ENCODE measurements around the gene PTPRD. TPM values are rescaled to one million over a fixed set of nuclear protein-coding genes. Genes with fewer than 3 reads are reported as not detected.
"Not testable (repeated sequence)": the region's sequence is repeated elsewhere in the genome, so short reads cannot be mapped to it uniquely, and the experiment has no call there.

The PTPRD gene
- total RNA-seq, 1 donor = 11.5 TPM

- no peak for DNase-seq (ENCODE audit: low read depth)
- H3K4me3 ChIP-seq (ENCODE audit: low read depth, low read length) = no peak overlapping the region
- TF ChIP-seq, protein P1, sequence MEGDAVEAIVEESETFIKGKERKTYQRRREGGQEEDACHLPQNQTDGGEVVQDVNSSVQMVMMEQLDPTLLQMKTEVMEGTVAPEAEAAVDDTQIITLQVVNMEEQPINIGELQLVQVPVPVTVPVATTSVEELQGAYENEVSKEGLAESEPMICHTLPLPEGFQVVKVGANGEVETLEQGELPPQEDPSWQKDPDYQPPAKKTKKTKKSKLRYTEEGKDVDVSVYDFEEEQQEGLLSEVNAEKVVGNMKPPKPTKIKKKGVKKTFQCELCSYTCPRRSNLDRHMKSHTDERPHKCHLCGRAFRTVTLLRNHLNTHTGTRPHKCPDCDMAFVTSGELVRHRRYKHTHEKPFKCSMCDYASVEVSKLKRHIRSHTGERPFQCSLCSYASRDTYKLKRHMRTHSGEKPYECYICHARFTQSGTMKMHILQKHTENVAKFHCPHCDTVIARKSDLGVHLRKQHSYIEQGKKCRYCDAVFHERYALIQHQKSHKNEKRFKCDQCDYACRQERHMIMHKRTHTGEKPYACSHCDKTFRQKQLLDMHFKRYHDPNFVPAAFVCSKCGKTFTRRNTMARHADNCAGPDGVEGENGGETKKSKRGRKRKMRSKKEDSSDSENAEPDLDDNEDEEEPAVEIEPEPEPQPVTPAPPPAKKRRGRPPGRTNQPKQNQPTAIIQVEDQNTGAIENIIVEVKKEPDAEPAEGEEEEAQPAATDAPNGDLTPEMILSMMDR (IDR thresholded peaks at IDR 0.05; ENCODE audit: insufficient read depth, low read length) = no peak
Observed at GRCh38 chr9:8705861-8706260, 1906.9 kb downstream of the PTPRD start.

- TF ChIP-seq, protein P1 (IDR thresholded peaks at IDR 0.05; ENCODE audit: insufficient read depth, low read length) = no peak
- no peak overlapping the region for H3K4me3 ChIP-seq (ENCODE audit: low read depth, low read length)
- no peak for DNase-seq (ENCODE audit: low read depth)
Observed at GRCh38 chr9:8703904-8704303, 1908.9 kb downstream of the PTPRD start.

GRCh38 chr9:8701904-8702303, 1910.9 kb downstream of the PTPRD start:
- H3K4me3 ChIP-seq (ENCODE audit: low read depth, low read length) = no peak overlapping the region
- DNase-seq (ENCODE audit: low read depth) = no peak
- TF ChIP-seq, protein P1 (IDR thresholded peaks at IDR 0.05; ENCODE audit: insufficient read depth, low read length) = no peak

DNA sequence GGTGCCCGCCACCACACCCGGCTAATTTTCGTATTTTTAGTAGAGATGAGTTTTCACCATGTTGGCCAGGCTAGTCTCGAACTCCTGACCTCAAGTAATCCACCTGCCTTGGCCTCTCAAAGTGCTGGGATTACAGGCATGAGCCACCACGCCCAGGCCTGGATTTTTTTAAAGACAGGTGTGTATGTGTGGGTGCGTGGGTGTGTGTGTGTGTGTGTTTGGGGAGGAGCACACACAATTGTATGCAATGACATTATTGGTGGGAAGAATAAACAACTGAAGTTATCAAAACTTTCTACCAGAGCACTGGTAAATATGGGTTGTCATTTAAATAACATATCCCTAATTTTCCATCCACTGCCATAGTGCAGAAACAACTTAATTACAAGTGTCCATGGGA, 1915.2 kb downstream of the PTPRD start:
- not testable (repeated sequence) for H3K4me3 ChIP-seq (ENCODE audit: low read depth, low read length); DNase-seq (ENCODE audit: low read depth)

DNA sequence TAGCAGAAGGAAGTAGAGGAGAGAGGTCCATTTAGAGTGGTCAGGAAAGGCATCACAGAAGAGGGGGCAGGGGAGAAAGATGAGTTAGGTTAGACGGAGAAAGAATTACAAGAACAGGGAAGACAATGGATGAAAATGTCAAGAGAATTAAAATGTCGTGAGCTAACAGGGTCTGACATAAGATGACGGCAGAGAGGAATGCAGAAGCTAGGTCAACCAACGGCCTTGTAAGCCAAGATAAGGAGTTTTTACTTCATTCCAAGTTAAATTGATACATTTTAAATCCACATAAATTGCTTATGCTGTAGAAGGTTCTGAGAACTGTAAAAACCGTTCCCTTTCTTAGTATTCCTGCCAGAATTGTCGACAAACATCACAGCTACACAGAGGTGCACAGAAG, 1916.3 kb downstream of the PTPRD start:
- TF ChIP-seq, protein P1 (IDR thresholded peaks at IDR 0.05; ENCODE audit: insufficient read depth, low read length) = no peak
- H3K4me3 ChIP-seq (ENCODE audit: low read depth, low read length) = no peak overlapping the region
- DNase-seq (ENCODE audit: low read depth) = no peak

DNA sequence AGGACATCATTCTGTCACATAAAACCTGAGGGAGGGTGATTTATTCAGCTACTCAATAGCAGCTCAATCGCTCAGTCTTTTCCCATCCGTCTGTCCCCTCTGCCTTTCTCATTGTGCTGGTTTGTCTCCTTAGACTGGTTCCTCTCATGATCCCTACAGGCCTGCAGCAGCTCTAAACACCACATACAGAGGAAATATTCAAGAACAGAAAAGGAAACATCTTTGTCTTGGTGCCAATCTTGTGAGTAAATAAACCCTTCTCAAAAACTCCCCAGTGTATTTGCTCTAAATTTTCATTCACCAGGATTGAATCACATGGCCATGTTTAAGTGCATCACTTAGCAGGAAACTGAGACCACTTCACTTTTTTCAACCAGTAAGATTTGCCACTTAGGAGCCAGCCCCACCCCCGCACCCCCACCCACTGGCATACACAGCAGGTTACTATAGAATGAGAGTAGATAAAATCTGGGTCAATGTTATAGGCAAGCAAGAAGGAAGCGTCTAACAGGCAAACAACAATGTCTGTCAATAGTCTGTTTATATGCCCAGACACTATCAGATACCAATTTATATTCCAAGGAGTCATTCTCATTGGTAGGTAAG, 1917.7 kb downstream of the PTPRD start:
- no peak overlapping the region for H3K4me3 ChIP-seq (ENCODE audit: low read depth, low read length)
- TF ChIP-seq, protein P1 (IDR thresholded peaks at IDR 0.05; ENCODE audit: insufficient read depth, low read length) = no peak

GRCh38 chr9:8693464-8693863, 1919.3 kb downstream of the PTPRD start:
- no peak for DNase-seq (ENCODE audit: low read depth)
- H3K4me3 ChIP-seq (ENCODE audit: low read depth, low read length) = no peak overlapping the region
- TF ChIP-seq, protein P1 (IDR thresholded peaks at IDR 0.05; ENCODE audit: insufficient read depth, low read length) = no peak

More for the DNA sequence above, 1917.7 kb downstream of the PTPRD start:
- no peak for DNase-seq (ENCODE audit: low read depth)
